SK-N-SH treated with all-trans-retinoic acid at 6 μM for 48 hours (cell line): Measurements from ENCODE around the gene LEP.

ENCODE experiments used
- ATAC-seq: fragments of 200-7000 bp; cut with Tn5 transposase; 3 replicates; pipeline ENCODE4 v1.9.1; 2020; ENCODE audit warnings: mild to moderate bottlenecking, moderate library complexity
- BACH2 ChIP-seq: fragments of 250-450 bp; sonication (Bioruptor Pico); IDR thresholded peaks from 2 replicates; pipeline ENCODE4 v1.9.0; 2021; ENCODE audit warnings: mild to moderate bottlenecking, borderline replicate concordance
- CSDC2 ChIP-seq: fragments of 250-450 bp; sonication (Bioruptor Pico); IDR thresholded peaks from 2 replicates; pipeline ENCODE4 v1.5.0; 2020; ENCODE audit warnings: mild to moderate bottlenecking, moderate library complexity
- CSRNP3 ChIP-seq: fragments of 250-450 bp; sonication (Bioruptor Pico); IDR thresholded peaks from 2 replicates; pipeline ENCODE4 v1.5.1; 2021; ENCODE audit warnings: mild to moderate bottlenecking, moderate library complexity
- GLIS3 ChIP-seq: fragments of 250-450 bp; sonication (Bioruptor Pico); IDR thresholded peaks from 2 replicates; pipeline ENCODE4 v1.5.0; 2020; ENCODE audit warnings: mild to moderate bottlenecking, moderate library complexity
- ISL1 ChIP-seq: fragments of 250-450 bp; sonication (Bioruptor Pico); IDR thresholded peaks from 2 replicates; pipeline ENCODE4 v2.1.2; 2022; ENCODE audit warnings: mild to moderate bottlenecking, moderate library complexity
- OSR1 ChIP-seq: fragments of 250-450 bp; sonication (Bioruptor Pico); IDR thresholded peaks from 2 replicates; pipeline ENCODE4 v1.8.0; 2022; ENCODE audit warnings: moderate library complexity, mild to moderate bottlenecking, inconsistent platforms
- PATZ1 ChIP-seq: fragments of 250-450 bp; sonication (Bioruptor Pico); IDR thresholded peaks from 2 replicates; pipeline ENCODE4 v1.8.0; 2020; ENCODE audit warnings: mild to moderate bottlenecking, moderate library complexity, borderline replicate concordance
- PPARA ChIP-seq: fragments of 250-450 bp; sonication (Bioruptor Pico); IDR thresholded peaks from 2 replicates; pipeline ENCODE4 v1.5.0; 2020; ENCODE audit warnings: mild to moderate bottlenecking, borderline replicate concordance
- RARB ChIP-seq: fragments of 250-450 bp; sonication (Bioruptor Pico); IDR thresholded peaks from 2 replicates; pipeline ENCODE4 v1.8.0; 2021; ENCODE audit warnings: mild to moderate bottlenecking, moderate library complexity
- SNAI2 ChIP-seq: fragments of 250-450 bp; sonication (Bioruptor Pico); IDR thresholded peaks from 2 replicates; pipeline ENCODE4 v1.5.0; 2020; ENCODE audit warnings: mild to moderate bottlenecking, moderate library complexity
- TCF4 ChIP-seq: fragments of 250-450 bp; sonication (Bioruptor Pico); IDR thresholded peaks from 2 replicates; pipeline ENCODE4 v1.8.0; 2021; ENCODE audit warnings: mild to moderate bottlenecking, moderate library complexity, borderline replicate concordance
- TOX ChIP-seq: fragments of 250-450 bp; sonication (Bioruptor Pico); IDR thresholded peaks from 2 replicates; pipeline ENCODE4 v1.8.0; 2021; ENCODE audit warnings: mild to moderate bottlenecking, moderate library complexity, borderline replicate concordance
- TSHZ2 ChIP-seq: fragments of 250-450 bp; sonication (Bioruptor Pico); IDR thresholded peaks from 2 replicates; pipeline ENCODE4 v1.5.0; 2020; ENCODE audit warnings: mild to moderate bottlenecking, moderate library complexity
- ZC3H10 ChIP-seq: fragments of 250-450 bp; sonication (Bioruptor Pico); IDR thresholded peaks from 2 replicates; pipeline ENCODE4 v1.5.1; 2021; ENCODE audit warnings: mild to moderate bottlenecking, moderate library complexity
- ZFP3 ChIP-seq: fragments of 250-450 bp; sonication (Bioruptor Pico); IDR thresholded peaks from 2 replicates; pipeline ENCODE4 v1.5.0; 2020; ENCODE audit warnings: mild to moderate bottlenecking, moderate library complexity
- ZFP30 ChIP-seq: fragments of 450-650 bp; formaldehyde crosslinking; IDR thresholded peaks from 2 replicates; pipeline ENCODE4 v1.5.0; 2022; ENCODE audit warnings: mild to moderate bottlenecking, moderate library complexity
- ZNF565 ChIP-seq: fragments of 450-650 bp; formaldehyde crosslinking; conservative IDR thresholded peaks from 2 replicates; pipeline ENCODE4 v1.5.0; 2020; ENCODE audit warnings: low read depth, mild to moderate bottlenecking, moderate library complexity
- ZNF70 ChIP-seq: fragments of 450-650 bp; formaldehyde crosslinking; IDR thresholded peaks from 2 replicates; pipeline ENCODE4 v1.5.0; 2020; ENCODE audit warnings: mild to moderate bottlenecking, moderate library complexity
- ZNF8 ChIP-seq: fragments of 450-650 bp; formaldehyde crosslinking; IDR thresholded peaks from 2 replicates; pipeline ENCODE4 v1.5.0; 2020; ENCODE audit warnings: mild to moderate bottlenecking, moderate library complexity
- TF ChIP-seq, protein P1 (sequence below): fragments of 250-450 bp; sonication (Bioruptor Pico); IDR thresholded peaks from 2 replicates; pipeline ENCODE4 v1.8.0; 2021; ENCODE audit warnings: low read depth, mild to moderate bottlenecking, moderate library complexity, borderline replicate concordance

Gene LEP

GRCh38 chr7:128197589-128197988 is 43.5 kb upstream of the LEP start (continued):
- TF ChIP-seq ZFP3 (CRISPR knock-in tag), result no peak

- no peak for ATAC-seq
Measured at GRCh38 chr7:128197989-128198580, 43.0 kb upstream of the LEP start.

DNA sequence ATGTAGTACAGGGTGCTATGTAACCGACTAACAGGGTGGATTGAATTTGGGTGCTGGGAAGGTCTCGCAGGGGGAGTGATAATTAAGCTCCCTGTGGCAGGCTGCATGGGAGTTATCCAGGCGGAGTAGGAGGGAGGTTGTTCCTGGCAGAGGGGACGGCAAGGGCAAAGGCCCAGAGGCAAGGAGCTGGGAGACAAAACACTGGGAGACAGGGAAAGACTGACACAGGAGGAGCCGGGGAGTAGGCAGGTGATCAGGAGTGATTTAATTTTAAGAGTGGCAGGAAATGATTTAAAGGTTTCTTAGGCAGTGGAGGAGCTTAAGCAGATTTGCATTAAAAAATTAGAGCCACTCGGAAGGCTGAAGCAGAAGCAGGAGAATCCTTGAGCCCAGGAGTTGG is 40.7 kb upstream of the LEP start:
- no peak for TF ChIP-seq ISL1
- no peak for TF ChIP-seq CSRNP3 (CRISPR knock-in tag)
- no peak for TF ChIP-seq ZFP30 (CRISPR knock-in tag)
- no peak for TF ChIP-seq TSHZ2
- TF ChIP-seq SNAI2, result no peak
- no peak for TF ChIP-seq PATZ1
- TF ChIP-seq ZNF8 (CRISPR knock-in tag), result no peak
- TF ChIP-seq GLIS3 (CRISPR knock-in tag), result no peak
- TF ChIP-seq ZC3H10 (CRISPR knock-in tag), result no peak
- no peak for TF ChIP-seq BACH2 (CRISPR knock-in tag)
- TF ChIP-seq CSDC2 (CRISPR knock-in tag), result no peak
- no peak for TF ChIP-seq OSR1 (CRISPR knock-in tag)
- no peak for TF ChIP-seq PPARA (CRISPR knock-in tag)
- TF ChIP-seq ZNF565 (CRISPR knock-in tag), result no peak
- TF ChIP-seq RARB (CRISPR knock-in tag), result no peak
- TF ChIP-seq TOX (CRISPR knock-in tag), result no peak
- TF ChIP-seq, protein P1, sequence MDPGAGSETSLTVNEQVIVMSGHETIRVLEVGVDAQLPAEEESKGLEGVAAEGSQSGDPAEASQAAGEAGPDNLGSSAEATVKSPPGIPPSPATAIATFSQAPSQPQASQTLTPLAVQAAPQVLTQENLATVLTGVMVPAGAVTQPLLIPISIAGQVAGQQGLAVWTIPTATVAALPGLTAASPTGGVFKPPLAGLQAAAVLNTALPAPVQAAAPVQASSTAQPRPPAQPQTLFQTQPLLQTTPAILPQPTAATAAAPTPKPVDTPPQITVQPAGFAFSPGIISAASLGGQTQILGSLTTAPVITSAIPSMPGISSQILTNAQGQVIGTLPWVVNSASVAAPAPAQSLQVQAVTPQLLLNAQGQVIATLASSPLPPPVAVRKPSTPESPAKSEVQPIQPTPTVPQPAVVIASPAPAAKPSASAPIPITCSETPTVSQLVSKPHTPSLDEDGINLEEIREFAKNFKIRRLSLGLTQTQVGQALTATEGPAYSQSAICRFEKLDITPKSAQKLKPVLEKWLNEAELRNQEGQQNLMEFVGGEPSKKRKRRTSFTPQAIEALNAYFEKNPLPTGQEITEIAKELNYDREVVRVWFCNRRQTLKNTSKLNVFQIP (CRISPR knock-in tag), result no peak
- no peak for TF ChIP-seq TCF4 (CRISPR knock-in tag)
- TF ChIP-seq ZNF70 (CRISPR knock-in tag), result no peak
- no peak for ATAC-seq

More at GRCh38 chr7:128197989-128198580, 43.0 kb upstream of the LEP start:
- TF ChIP-seq TCF4 (CRISPR knock-in tag) (no peak), OSR1 (CRISPR knock-in tag) (no peak), CSDC2 (CRISPR knock-in tag) (no peak), ZNF8 (CRISPR knock-in tag) (no peak), TSHZ2 (no peak)
- TF ChIP-seq, protein P1 (CRISPR knock-in tag), result no peak
